Gastrocnemius medialis (tissue), 4 donors: ENCODE results near the gene SPEM2.

Experiments
- POLR2A ChIP-seq, 2 donors: fragments of 450-650 bp; IDR thresholded peaks; one replicate each; pipeline ENCODE4 v1.6.1; 2017; ENCODE audit warnings: antibody characterized with exemption in 2 of 2, mild to moderate bottlenecking in 2 of 2, moderate library complexity in 2 of 2
- TF ChIP-seq, protein P1 (sequence below), 5 experiments: fragments of 450-650 bp in 3 of 5; fragments of 200-600 bp in 2 of 5; sonication (generic) in 2 of 5; IDR thresholded peaks in 4 of 5; conservative IDR thresholded peaks in 1 of 5; 1 replicate in 4 of 5; 2 replicates in 1 of 5; pipeline ENCODE4 v1.5.1; 2016 to 2019; ENCODE audit warnings: antibody characterized with exemption in 5 of 5, mild to moderate bottlenecking in 3 of 5, moderate library complexity in 3 of 5

DNA sequence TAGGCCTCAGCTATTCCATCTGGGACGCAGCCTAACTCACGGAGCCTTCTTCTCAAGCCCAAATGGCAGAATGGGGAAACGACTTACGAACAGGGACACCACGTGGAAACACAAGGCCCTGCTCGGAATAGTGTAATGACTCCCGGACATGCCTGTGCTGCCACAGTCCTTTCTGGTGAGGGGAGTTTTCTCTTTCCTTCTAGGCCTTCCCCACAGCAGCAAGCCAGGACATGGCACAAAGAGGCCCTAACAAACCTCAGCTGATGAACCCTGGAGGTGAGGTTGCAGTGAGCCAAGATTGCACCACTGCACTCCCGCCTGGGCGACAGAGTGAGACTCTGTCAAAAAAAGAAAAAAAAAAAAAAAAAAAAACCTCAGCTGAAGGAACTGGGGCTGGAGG lies 38.7 kb downstream of the SPEM2 start:
- no peak for TF ChIP-seq POLR2A (IDR thresholded peaks at IDR 0.05)
- TF ChIP-seq, protein P1, sequence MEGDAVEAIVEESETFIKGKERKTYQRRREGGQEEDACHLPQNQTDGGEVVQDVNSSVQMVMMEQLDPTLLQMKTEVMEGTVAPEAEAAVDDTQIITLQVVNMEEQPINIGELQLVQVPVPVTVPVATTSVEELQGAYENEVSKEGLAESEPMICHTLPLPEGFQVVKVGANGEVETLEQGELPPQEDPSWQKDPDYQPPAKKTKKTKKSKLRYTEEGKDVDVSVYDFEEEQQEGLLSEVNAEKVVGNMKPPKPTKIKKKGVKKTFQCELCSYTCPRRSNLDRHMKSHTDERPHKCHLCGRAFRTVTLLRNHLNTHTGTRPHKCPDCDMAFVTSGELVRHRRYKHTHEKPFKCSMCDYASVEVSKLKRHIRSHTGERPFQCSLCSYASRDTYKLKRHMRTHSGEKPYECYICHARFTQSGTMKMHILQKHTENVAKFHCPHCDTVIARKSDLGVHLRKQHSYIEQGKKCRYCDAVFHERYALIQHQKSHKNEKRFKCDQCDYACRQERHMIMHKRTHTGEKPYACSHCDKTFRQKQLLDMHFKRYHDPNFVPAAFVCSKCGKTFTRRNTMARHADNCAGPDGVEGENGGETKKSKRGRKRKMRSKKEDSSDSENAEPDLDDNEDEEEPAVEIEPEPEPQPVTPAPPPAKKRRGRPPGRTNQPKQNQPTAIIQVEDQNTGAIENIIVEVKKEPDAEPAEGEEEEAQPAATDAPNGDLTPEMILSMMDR (IDR thresholded peaks at IDR 0.05 in 4 of 5, conservative IDR thresholded peaks at IDR 0.05 in 1 of 5) = no peak
